ENCODE data around the gene BBX. TPM values are rescaled to one million over a fixed set of nuclear protein-coding genes. Genes with fewer than 3 reads are reported as not detected.

BBX gene
- total RNA-seq, 1 experiment from 2014 or later = 45.0 TPM

DNA sequence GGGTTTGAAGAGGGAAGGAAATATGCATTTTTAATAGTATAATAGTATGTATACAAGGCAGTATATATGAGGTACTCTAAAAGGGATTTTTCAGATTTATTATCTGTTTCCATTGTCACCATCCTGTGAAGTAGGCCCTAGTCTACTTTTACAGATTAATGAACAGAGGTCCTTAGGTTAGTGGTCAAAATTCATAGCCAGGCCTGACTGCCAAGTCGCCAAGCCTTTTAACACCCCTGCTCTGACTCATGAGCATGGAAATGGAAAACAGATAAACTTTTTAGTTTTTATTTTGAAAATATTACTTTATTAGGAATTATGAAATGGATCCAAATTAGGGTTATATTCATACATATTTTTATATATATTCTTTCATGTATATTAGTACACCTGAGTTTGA lies 146.9 kb downstream of the BBX start:
- ChIA-PET CTCF (interaction anchor here (1.0 to 2.5 kb wide), 3 partner anchors 9 to 83 kb away, joined by 4 to 17 read pairs (median 5); no protein-coding TSS in a partner anchor), POLR2A (no interaction called here)
- DNase-seq (ENCODE audit: low spot score) (no peak), ATAC-seq (no peak)
- Mint-ChIP-seq H3K4me3 (no peak overlapping the region), H3K27ac (no peak overlapping the region), H3K27me3 (ENCODE audit: low read depth) (no peaks in the 10 kb centered on the region), H3K36me3 (no peaks in the 10 kb centered on the region), H3K4me1 (peaks cover 33% of the 10 kb centered on the region), H3K9me3 (no peaks in the 10 kb centered on the region)
- no peak for TF ChIP-seq PRDM15 (CRISPR knock-in tag; IDR thresholded peaks at IDR 0.05)
- no peak for TF ChIP-seq ZNF263 (CRISPR knock-in tag; IDR thresholded peaks at IDR 0.05; ENCODE audit: low read depth)
- no peak for TF ChIP-seq FOXK1 (CRISPR knock-in tag; IDR thresholded peaks at IDR 0.05)
- no peak for TF ChIP-seq ESRRA (CRISPR knock-in tag; IDR thresholded peaks at IDR 0.05; ENCODE audit: borderline replicate concordance)
- no peak for TF ChIP-seq RELA (CRISPR knock-in tag; IDR thresholded peaks at IDR 0.05; ENCODE audit: borderline replicate concordance)
- no peak for TF ChIP-seq TEAD4 (CRISPR knock-in tag; IDR thresholded peaks at IDR 0.05)
- TF ChIP-seq, protein P1, sequence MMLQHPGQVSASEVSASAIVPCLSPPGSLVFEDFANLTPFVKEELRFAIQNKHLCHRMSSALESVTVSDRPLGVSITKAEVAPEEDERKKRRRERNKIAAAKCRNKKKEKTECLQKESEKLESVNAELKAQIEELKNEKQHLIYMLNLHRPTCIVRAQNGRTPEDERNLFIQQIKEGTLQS (CRISPR knock-in tag; conservative IDR thresholded peaks at IDR 0.05) = no peak
- no peak for TF ChIP-seq TP53 (CRISPR knock-in tag; IDR thresholded peaks at IDR 0.05)
- TF ChIP-seq, protein P2, sequence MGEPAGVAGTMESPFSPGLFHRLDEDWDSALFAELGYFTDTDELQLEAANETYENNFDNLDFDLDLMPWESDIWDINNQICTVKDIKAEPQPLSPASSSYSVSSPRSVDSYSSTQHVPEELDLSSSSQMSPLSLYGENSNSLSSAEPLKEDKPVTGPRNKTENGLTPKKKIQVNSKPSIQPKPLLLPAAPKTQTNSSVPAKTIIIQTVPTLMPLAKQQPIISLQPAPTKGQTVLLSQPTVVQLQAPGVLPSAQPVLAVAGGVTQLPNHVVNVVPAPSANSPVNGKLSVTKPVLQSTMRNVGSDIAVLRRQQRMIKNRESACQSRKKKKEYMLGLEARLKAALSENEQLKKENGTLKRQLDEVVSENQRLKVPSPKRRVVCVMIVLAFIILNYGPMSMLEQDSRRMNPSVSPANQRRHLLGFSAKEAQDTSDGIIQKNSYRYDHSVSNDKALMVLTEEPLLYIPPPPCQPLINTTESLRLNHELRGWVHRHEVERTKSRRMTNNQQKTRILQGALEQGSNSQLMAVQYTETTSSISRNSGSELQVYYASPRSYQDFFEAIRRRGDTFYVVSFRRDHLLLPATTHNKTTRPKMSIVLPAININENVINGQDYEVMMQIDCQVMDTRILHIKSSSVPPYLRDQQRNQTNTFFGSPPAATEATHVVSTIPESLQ (CRISPR knock-in tag; IDR thresholded peaks at IDR 0.05) = no peak
- TF ChIP-seq, protein P3, sequence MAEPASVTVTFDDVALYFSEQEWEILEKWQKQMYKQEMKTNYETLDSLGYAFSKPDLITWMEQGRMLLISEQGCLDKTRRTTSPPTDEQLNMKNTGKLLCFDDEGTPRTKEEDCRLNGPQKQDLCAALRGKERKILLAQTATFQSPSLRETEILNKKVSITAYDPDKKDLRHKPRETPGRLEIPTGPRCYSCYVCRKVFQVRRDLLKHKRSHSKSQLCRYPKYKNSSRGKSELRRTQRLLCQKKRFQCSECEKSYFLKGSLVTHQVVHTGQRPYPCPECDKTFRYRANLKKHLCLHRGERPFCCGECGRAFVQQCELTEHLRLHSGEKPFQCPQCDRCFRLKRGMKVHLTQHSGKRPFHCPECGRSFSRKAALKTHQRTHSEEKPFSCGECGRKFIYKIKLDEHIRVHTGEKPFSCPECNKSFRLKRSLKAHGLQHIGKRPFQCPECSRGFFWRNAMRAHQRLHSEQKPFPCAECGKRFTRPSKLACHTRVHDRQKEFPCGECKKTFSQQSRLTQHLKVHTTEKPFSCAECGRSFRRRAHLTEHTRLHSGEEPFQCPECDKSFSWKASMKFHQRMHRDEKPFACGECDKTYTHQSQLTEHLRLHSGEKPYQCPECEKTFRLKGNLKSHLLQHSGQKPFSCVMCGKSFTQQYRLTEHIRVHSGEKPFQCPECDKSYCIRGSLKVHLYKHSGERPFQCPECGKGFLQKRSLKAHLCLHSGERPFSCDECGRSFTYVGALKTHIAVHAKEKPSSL (CRISPR knock-in tag; conservative IDR thresholded peaks at IDR 0.05) = no peak
- TF ChIP-seq, protein P4, sequence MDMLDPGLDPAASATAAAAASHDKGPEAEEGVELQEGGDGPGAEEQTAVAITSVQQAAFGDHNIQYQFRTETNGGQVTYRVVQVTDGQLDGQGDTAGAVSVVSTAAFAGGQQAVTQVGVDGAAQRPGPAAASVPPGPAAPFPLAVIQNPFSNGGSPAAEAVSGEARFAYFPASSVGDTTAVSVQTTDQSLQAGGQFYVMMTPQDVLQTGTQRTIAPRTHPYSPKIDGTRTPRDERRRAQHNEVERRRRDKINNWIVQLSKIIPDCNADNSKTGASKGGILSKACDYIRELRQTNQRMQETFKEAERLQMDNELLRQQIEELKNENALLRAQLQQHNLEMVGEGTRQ (CRISPR knock-in tag; IDR thresholded peaks at IDR 0.05) = no peak
- no peak for TF ChIP-seq ZNF423 (CRISPR knock-in tag; IDR thresholded peaks at IDR 0.05)
- no peak for TF ChIP-seq NFE2L1 (CRISPR knock-in tag; IDR thresholded peaks at IDR 0.05)
- TF ChIP-seq ZNF317 (CRISPR knock-in tag; IDR thresholded peaks at IDR 0.05; ENCODE audit: borderline replicate concordance, low read depth) = no peak
- no peak for TF ChIP-seq IRF1 (CRISPR knock-in tag; IDR thresholded peaks at IDR 0.05)
- no peak for TF ChIP-seq ELF4 (CRISPR knock-in tag; IDR thresholded peaks at IDR 0.05; ENCODE audit: low read depth)
- no peak for TF ChIP-seq ATF2 (CRISPR knock-in tag; IDR thresholded peaks at IDR 0.05; ENCODE audit: borderline replicate concordance, low read depth)

Measured in WTC11 (cell line).